Common myeloid progenitor, CD34-positive (primary cell): Measurements from ENCODE around the gene CACNB2.

Experiments
- CTCF ChIA-PET: fragments of 350-600 bp; sonication (Branson Sonifier 250); formaldehyde crosslinking; loops from one replicate; lab custom pipeline; 2021; ENCODE audit warnings: antibody characterized with exemption; lab: Charles Lee
- POLR2A ChIA-PET: fragments of 350-600 bp; sonication (Branson Sonifier 250); formaldehyde crosslinking; loops from one replicate; lab custom pipeline; 2021; ENCODE audit warnings: antibody characterized with exemption; lab: Charles Lee
- DNase-seq, 3 donors: peaks; one replicate each; pipeline versions ENCODE4 v3.0.0 to v3.0.0-alpha.2; 2013
- H3K27ac ChIP-seq, 2 experiments: 1 replicate in 1 of 2; 2 replicates in 1 of 2; pipeline ENCODE4 v1.7.0; 2013; ENCODE audit warnings: inconsistent platforms in 2 of 2, low read length in 2 of 2, mild to moderate bottlenecking in 2 of 2, low read depth in 1 of 2, moderate library complexity in 1 of 2; ENCODE audit not compliant: severe bottlenecking in 2 of 2, insufficient read depth in 1 of 2, poor library complexity in 1 of 2
- H3K27me3 ChIP-seq, 5 experiments: replicated peaks in 2 of 5; 1 replicate in 3 of 5; 2 replicates in 2 of 5; pipeline versions ENCODE4 v1.6.1 to v1.7.0; 2013; ENCODE audit warnings: low read length in 4 of 5, mild to moderate bottlenecking in 2 of 5, moderate library complexity in 2 of 5, inconsistent platforms in 1 of 5; ENCODE audit not compliant: insufficient read depth in 5 of 5, control insufficient read depth in 4 of 5
- H3K36me3 ChIP-seq, 4 experiments: 1 replicate in 2 of 4; 2 replicates in 2 of 4; pipeline versions ENCODE4 v1.6.1 to v1.7.0; 2013; ENCODE audit warnings: low read length in 3 of 4, control low read depth in 1 of 4, mild to moderate bottlenecking in 1 of 4; ENCODE audit not compliant: control insufficient read depth in 4 of 4, insufficient read depth in 4 of 4
- H3K4me1 ChIP-seq, 4 experiments: 1 replicate in 3 of 4; 2 replicates in 1 of 4; pipeline versions ENCODE4 v1.6.1 to v1.7.1; 2013; ENCODE audit warnings: low read length in 3 of 4, mild to moderate bottlenecking in 3 of 4, control low read depth in 1 of 4, inconsistent platforms in 1 of 4, moderate library complexity in 1 of 4; ENCODE audit not compliant: control insufficient read depth in 4 of 4, insufficient read depth in 4 of 4; ENCODE audit errors: control extremely low read depth in 1 of 4
- H3K4me3 ChIP-seq, 7 experiments: 1 replicate in 4 of 7; 2 replicates in 3 of 7; pipeline versions ENCODE4 v1.5.1 to v1.7.0; 2013; ENCODE audit warnings: mild to moderate bottlenecking in 7 of 7, low read length in 6 of 7, moderate library complexity in 6 of 7, inconsistent platforms in 2 of 7, low read depth in 2 of 7, control low read depth in 1 of 7; ENCODE audit not compliant: insufficient read depth in 4 of 7, control insufficient read depth in 1 of 7; ENCODE audit errors: extremely low read depth in 1 of 7
- H3K9me3 ChIP-seq, 5 experiments: 1 replicate in 4 of 5; 2 replicates in 1 of 5; pipeline versions ENCODE4 v1.6.1 to v1.7.1; 2013; ENCODE audit warnings: low read length in 4 of 5, mild to moderate bottlenecking in 2 of 5, inconsistent platforms in 1 of 5, low read depth in 1 of 5, moderate library complexity in 1 of 5; ENCODE audit not compliant: control insufficient read depth in 4 of 5, insufficient read depth in 2 of 5; ENCODE audit errors: control extremely low read depth in 1 of 5
- WGBS: methylation state at CpG from one replicate; pipeline ENCODE4 v1.1.5; 2013; ENCODE audit not compliant: insufficient coverage; 5-methylcytosine and 5-hydroxymethylcytosine counted together

CACNB2 gene

GRCh38 chr10:18571076-18571475, 430.9 kb downstream of the CACNB2 start:
- POLR2A ChIA-PET, result no interaction called here

GRCh38 chr10:18571780-18572179, 431.6 kb downstream of the CACNB2 start:
- no peaks in the 10 kb centered on the region for H3K27me3 ChIP-seq
- 92% methylated on average over 1 of the region's 1 CpG for WGBS
- POLR2A ChIA-PET, result no interaction called here

More at GRCh38 chr10:18571076-18571475, 430.9 kb downstream of the CACNB2 start:
- peaks cover 0 to 15% (median 10%) of the 10 kb centered on the region in 4 experiments for H3K36me3 ChIP-seq
- H3K27ac ChIP-seq, result no peak overlapping the region
- H3K4me1 ChIP-seq, result no peaks in the 10 kb centered on the region
- peaks cover 0 to 49% (median 8%) of the 10 kb centered on the region in 5 experiments for H3K9me3 ChIP-seq
- H3K4me3 ChIP-seq, result no peak overlapping the region
- H3K27me3 ChIP-seq, result no peaks in the 10 kb centered on the region
- no peak for DNase-seq
- CTCF ChIA-PET, result no interaction called here

GRCh38 chr10:18572959-18573561, 432.8 kb downstream of the CACNB2 start:
- CTCF ChIA-PET, result no interaction called here
- H3K4me1 ChIP-seq, result no peaks in the 10 kb centered on the region
- H3K27me3 ChIP-seq, result no peaks in the 10 kb centered on the region
- peaks cover 3 to 30% (median 17%) of the 10 kb centered on the region in 4 experiments for H3K36me3 ChIP-seq
- H3K4me3 ChIP-seq, result no peak overlapping the region
- H3K27ac ChIP-seq, result no peak overlapping the region
- 89% methylated on average over 8 of the region's 8 CpGs for WGBS
- POLR2A ChIA-PET, result no interaction called here
- no peak for DNase-seq
- peaks cover 0 to 57% (median 10%) of the 10 kb centered on the region in 5 experiments for H3K9me3 ChIP-seq

More at GRCh38 chr10:18571780-18572179, 431.6 kb downstream of the CACNB2 start:
- CTCF ChIA-PET, result no interaction called here
- Histone ChIP-seq H3K4me3 (no peak overlapping the region), H3K9me3 (peaks cover 0 to 52% (median 7%) of the 10 kb centered on the region in 5 experiments), H3K4me1 (no peaks in the 10 kb centered on the region), H3K36me3 (peaks cover 0 to 19% (median 13%) of the 10 kb centered on the region in 4 experiments), H3K27ac (no peak overlapping the region)
- no peak for DNase-seq

GRCh38 chr10:18576586-18576985, 436.4 kb downstream of the CACNB2 start:
- H3K27ac ChIP-seq, result no peak overlapping the region
- no peak overlapping the region for H3K4me3 ChIP-seq
- WGBS, result 100% methylated on average over 3 of the region's 6 CpGs
- peaks cover 14 to 54% (median 23%) of the 10 kb centered on the region in 4 experiments for H3K36me3 ChIP-seq
- CTCF ChIA-PET, result no interaction called here
- peaks cover 0 to 39% (median 12%) of the 10 kb centered on the region in 5 experiments for H3K9me3 ChIP-seq
- DNase-seq, result no peak
- H3K27me3 ChIP-seq, result no peaks in the 10 kb centered on the region
- POLR2A ChIA-PET, result no interaction called here
- H3K4me1 ChIP-seq, result no peaks in the 10 kb centered on the region

- POLR2A ChIA-PET, result no interaction called here
Measured at GRCh38 chr10:18577823-18578685, 437.8 kb downstream of the CACNB2 start.

GRCh38 chr10:18582803-18583202, 442.6 kb downstream of the CACNB2 start:
- peaks cover 0 to 16% (median 8%) of the 10 kb centered on the region in 5 experiments for H3K9me3 ChIP-seq
- H3K27me3 ChIP-seq, result no peaks in the 10 kb centered on the region
- peak overlapping the region in 1 of 2 experiments; percentile 51 for H3K27ac ChIP-seq
- H3K4me3 ChIP-seq, result peak overlapping the region in 2 of 7 experiments; percentile 6 to 8
- 0% methylated on average over 2 of the region's 3 CpGs for WGBS
- peak; percentile 26 to 92 (median 74) for DNase-seq
- H3K36me3 ChIP-seq, result peaks cover 10 to 48% (median 21%) of the 10 kb centered on the region in 4 experiments
- ChIA-PET CTCF (interaction anchor here (0.9 kb wide), 1 partner anchor 45 kb away, joined by 3 read pairs; no protein-coding TSS in a partner anchor), POLR2A (no interaction called here)
- H3K4me1 ChIP-seq, result peaks cover 0 to 16% (median 13%) of the 10 kb centered on the region in 4 experiments

More at GRCh38 chr10:18577823-18578685, 437.8 kb downstream of the CACNB2 start:
- Histone ChIP-seq H3K27ac (no peak overlapping the region), H3K4me3 (no peak overlapping the region), H3K27me3 (no peaks in the 10 kb centered on the region), H3K36me3 (peaks cover 8 to 54% (median 23%) of the 10 kb centered on the region in 4 experiments), H3K9me3 (peaks cover 0 to 27% (median 10%) of the 10 kb centered on the region in 5 experiments), H3K4me1 (peaks cover 0 to 13% (median 10%) of the 10 kb centered on the region in 4 experiments)
- CTCF ChIA-PET, result no interaction called here
- DNase-seq, result no peak
- WGBS, result 82% methylated on average over 8 of the region's 15 CpGs
